T-helper 1 cell treated with Interleukin-12 subunit alpha and Interleukin-12 subunit beta and Interleukin-4 antibody, amounts not matched to agents 30 μg/mL and 1 μg/mL, for 36 hours (primary cell): ENCODE data around the gene CENPVL1.
"Not testable (repeated sequence)": the region's sequence is repeated elsewhere in the genome, so short reads cannot be mapped to it uniquely, and the experiment has no call there.

Source experiments
- H3K27ac Mint-ChIP-seq: one replicate; pipeline ENCODE4 v1.8.0; 2021; ENCODE audit warnings: mild to moderate bottlenecking, mixed read lengths
- H3K27me3 Mint-ChIP-seq: one replicate; pipeline ENCODE4 v1.8.0; 2021; ENCODE audit warnings: low read depth, mixed read lengths
- H3K36me3 Mint-ChIP-seq: one replicate; pipeline ENCODE4 v1.8.0; 2021; ENCODE audit warnings: low read depth, mixed read lengths
- H3K4me1 Mint-ChIP-seq: one replicate; pipeline ENCODE4 v1.8.0; 2021; ENCODE audit warnings: low read depth, mixed read lengths
- H3K4me3 Mint-ChIP-seq: one replicate; pipeline ENCODE4 v1.8.0; 2021; ENCODE audit warnings: mild to moderate bottlenecking, moderate library complexity, mixed read lengths
- H3K9me3 Mint-ChIP-seq: one replicate; pipeline ENCODE4 v1.8.0; 2021; ENCODE audit warnings: mixed read lengths

Gene CENPVL1

DNA sequence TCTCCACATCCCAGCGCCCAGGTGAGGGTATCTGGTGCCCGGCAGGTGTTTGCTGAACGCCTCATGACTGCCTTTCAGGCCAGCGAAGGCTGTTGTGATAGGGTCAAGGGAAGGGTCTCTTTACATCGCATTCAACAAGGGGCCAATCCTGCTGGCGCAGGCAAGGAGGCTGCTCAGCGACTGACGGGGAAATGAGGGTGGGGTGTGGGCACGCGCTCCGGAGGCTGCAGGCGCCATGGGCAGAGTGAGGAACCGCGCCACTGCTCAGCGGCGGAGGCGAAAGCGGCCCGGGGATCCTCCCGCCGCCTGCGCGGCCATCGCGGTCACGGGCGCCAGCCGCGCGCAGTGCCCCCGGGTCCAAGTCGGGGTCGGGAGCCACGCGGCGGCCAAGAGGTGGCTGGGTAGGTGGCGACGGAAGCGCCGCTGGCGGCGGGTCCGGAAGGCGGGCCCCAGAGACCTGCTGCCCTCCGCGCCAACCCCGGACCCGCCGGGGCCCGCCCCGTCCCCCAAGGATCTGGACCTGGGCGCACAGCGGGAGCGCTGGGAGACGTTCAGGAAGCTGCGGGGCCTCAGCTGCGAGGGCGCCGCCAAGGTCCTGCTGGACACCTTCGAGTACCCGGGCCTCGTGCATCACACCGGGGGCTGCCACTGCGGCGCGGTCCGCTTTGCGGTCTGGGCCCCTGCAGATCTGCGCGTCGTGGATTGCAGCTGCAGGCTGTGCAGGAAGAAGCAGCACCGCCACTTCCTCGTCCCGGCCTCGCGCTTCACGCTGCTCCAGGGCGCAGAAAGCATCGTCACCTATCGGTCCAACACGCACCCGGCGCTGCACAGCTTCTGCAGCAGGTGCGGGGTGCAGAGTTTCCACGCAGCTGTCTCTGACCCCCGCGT lies at the start of gene CENPVL1:
CENPVL1 (plus strand) TSS at position 236 of the 888 bp plus-strand sequence; CDS start at position 236, 0 bp downstream.
- not testable (repeated sequence) for H3K9me3 Mint-ChIP-seq, H3K27me3 Mint-ChIP-seq, H3K4me3 Mint-ChIP-seq, H3K27ac Mint-ChIP-seq, H3K36me3 Mint-ChIP-seq, H3K4me1 Mint-ChIP-seq

DNA sequence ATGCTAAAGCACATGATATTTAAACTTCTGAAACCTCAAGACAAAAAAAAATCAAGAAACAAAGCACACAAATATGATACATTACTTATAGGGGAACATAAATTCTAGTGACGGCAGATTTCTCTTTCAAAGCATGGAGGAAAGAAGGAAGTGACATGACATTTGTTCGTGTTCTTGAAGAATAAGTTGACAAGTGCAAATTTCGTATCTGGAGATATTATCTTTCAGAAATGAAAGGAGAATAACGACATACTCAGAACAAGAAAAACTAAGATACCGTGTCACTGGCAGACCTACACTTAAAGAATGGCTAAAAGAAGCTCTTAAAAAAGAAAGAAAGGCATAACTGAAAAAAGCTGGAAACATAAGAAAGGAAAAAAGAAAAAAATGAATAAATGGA lies 44.3 kb upstream of the CENPVL1 start:
- Mint-ChIP-seq H3K36me3 (no peaks in the 10 kb centered on the region), H3K4me1 (peaks cover 4% of the 10 kb centered on the region), H3K4me3 (no peak overlapping the region), H3K9me3 (no peaks in the 10 kb centered on the region), H3K27ac (no peak overlapping the region), H3K27me3 (peaks cover 3% of the 10 kb centered on the region)

DNA sequence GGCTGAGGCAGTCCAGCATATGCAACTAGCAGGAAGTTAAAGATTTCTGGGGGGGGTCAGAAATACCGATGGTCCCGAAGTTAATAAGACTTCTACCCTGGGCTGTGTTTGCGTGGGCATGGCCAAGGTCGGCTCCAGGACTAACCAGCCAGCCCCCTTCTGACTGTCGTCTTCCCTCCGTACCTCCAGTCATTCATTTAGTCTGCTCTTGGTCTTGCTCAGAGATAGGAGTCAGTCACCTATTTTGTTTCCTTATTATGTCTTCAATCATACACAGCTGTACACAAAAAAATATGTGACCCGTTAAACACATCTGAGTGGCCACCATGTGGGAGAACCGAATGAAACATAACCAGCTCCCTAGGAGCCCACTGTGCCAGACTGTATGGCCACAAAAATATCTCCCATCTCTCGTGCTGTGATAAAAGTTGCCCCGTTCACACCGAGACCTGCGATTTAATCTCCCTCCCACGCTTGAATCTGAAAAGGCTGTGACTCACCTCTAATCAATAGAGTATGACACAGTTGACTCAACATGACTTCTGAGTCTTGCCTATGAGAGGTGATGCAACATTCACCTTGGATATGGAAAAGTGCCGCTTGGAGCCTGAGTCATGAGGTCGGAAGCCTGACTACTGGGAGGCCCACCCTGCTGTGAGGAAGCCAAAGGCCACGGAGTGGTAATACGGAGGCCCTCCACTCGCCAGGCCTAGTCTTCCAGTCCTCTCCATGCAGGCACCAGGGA lies 30.5 kb upstream of the CENPVL1 start:
- H3K9me3 Mint-ChIP-seq, H3K4me1 Mint-ChIP-seq, H3K4me3 Mint-ChIP-seq, H3K27me3 Mint-ChIP-seq, H3K27ac Mint-ChIP-seq, H3K36me3 Mint-ChIP-seq: not testable (repeated sequence)

DNA sequence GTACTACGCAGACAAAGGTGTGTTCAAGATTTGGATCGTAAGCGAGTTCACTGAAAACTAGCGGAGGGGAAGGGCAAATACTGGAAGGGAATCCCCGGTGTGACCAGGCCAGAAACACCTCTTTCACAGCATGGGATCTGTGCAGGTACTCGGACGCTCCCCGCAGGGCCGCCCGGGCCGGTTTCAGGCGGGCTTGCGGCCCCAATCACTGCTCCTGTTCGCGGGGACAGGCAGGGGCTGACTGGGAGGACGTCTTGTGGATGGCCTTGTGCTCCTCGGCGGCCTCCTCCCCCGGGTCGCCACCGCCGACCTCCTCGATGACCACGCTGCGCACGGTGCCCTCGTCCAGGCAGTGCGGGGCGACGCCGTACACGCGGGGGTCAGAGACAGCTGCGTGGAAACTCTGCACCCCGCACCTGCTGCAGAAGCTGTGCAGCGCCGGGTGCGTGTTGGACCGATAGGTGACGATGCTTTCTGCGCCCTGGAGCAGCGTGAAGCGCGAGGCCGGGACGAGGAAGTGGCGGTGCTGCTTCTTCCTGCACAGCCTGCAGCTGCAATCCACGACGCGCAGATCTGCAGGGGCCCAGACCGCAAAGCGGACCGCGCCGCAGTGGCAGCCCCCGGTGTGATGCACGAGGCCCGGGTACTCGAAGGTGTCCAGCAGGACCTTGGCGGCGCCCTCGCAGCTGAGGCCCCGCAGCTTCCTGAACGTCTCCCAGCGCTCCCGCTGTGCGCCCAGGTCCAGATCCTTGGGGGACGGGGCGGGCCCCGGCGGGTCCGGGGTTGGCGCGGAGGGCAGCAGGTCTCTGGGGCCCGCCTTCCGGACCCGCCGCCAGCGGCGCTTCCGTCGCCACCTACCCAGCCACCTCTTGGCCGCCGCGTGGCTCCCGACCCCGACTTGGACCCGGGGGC lies 28.2 kb upstream of the CENPVL1 start:
- not testable (repeated sequence) for H3K36me3 Mint-ChIP-seq, H3K4me1 Mint-ChIP-seq, H3K27ac Mint-ChIP-seq, H3K27me3 Mint-ChIP-seq, H3K9me3 Mint-ChIP-seq, H3K4me3 Mint-ChIP-seq

DNA sequence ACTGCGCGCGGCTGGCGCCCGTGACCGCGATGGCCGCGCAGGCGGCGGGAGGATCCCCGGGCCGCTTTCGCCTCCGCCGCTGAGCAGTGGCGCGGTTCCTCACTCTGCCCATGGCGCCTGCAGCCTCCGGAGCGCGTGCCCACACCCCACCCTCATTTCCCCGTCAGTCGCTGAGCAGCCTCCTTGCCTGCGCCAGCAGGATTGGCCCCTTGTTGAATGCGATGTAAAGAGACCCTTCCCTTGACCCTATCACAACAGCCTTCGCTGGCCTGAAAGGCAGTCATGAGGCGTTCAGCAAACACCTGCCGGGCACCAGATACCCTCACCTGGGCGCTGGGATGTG lies 27.6 kb upstream of the CENPVL1 start, which contains the start of gene CENPVL2:
CENPVL2 (minus strand) TSS at position 112 of the 343 bp plus-strand sequence; CDS start at position 112, 0 bp downstream.
- not testable (repeated sequence) for H3K36me3 Mint-ChIP-seq, H3K27me3 Mint-ChIP-seq, H3K27ac Mint-ChIP-seq, H3K4me3 Mint-ChIP-seq, H3K4me1 Mint-ChIP-seq, H3K9me3 Mint-ChIP-seq

DNA sequence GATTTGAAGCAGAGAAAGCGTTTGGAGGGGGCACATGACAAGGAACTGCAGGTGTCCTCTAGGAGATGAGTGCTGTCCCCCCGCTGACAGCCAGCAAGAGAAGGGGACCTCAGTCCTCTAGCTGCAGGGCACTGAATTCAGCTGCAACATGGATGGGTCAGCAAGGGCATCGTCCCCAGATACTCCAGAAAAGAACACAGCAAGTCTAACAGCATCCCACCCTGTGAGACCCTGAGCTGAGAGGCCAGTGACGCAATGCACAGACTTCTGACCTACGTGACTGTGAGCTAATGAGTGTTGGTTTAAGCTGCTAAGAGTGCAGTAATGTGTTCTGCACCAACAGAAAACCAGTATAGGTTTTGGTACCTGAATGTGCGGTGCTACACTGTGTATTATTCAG lies 16.1 kb upstream of the CENPVL1 start:
- H3K4me3 Mint-ChIP-seq, result no peak overlapping the region
- no peaks in the 10 kb centered on the region for H3K4me1 Mint-ChIP-seq
- no peaks in the 10 kb centered on the region for H3K36me3 Mint-ChIP-seq
- H3K27me3 Mint-ChIP-seq, result no peaks in the 10 kb centered on the region
- no peaks in the 10 kb centered on the region for H3K9me3 Mint-ChIP-seq
- no peak overlapping the region for H3K27ac Mint-ChIP-seq

DNA sequence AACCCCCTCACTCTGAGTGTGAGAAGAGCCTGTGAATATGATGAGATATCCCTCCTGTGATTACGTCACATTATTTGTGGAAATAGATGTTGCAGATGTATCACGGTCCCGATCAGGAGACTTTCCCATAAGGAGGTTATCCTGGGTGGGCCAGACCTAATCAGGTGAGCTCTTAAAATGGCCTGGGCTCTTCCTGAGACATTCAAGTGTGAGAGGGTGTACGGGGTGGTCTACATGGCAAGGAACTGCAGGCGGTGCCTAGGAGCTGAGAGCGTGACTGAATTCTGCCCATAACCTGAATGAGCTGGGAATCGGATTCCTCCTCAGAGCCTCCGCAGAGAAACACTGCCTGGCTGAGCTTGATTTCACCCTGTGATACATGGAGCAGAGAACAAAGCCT lies 12.9 kb upstream of the CENPVL1 start:
- Mint-ChIP-seq H3K36me3 (no peaks in the 10 kb centered on the region), H3K4me1 (no peaks in the 10 kb centered on the region), H3K9me3 (no peaks in the 10 kb centered on the region), H3K4me3 (no peak overlapping the region), H3K27ac (no peak overlapping the region), H3K27me3 (no peaks in the 10 kb centered on the region)

DNA sequence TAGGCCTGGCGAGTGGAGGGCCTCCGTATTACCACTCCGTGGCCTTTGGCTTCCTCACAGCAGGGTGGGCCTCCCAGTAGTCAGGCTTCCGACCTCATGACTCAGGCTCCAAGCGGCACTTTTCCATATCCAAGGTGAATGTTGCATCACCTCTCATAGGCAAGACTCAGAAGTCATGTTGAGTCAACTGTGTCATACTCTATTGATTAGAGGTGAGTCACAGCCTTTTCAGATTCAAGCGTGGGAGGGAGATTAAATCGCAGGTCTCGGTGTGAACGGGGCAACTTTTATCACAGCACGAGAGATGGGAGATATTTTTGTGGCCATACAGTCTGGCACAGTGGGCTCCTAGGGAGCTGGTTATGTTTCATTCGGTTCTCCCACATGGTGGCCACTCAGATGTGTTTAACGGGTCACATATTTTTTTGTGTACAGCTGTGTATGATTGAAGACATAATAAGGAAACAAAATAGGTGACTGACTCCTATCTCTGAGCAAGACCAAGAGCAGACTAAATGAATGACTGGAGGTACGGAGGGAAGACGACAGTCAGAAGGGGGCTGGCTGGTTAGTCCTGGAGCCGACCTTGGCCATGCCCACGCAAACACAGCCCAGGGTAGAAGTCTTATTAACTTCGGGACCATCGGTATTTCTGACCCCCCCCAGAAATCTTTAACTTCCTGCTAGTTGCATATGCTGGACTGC lies 2.8 kb downstream of the CENPVL1 start:
- H3K36me3 Mint-ChIP-seq, H3K4me1 Mint-ChIP-seq, H3K9me3 Mint-ChIP-seq, H3K27me3 Mint-ChIP-seq, H3K27ac Mint-ChIP-seq, H3K4me3 Mint-ChIP-seq: not testable (repeated sequence)

DNA sequence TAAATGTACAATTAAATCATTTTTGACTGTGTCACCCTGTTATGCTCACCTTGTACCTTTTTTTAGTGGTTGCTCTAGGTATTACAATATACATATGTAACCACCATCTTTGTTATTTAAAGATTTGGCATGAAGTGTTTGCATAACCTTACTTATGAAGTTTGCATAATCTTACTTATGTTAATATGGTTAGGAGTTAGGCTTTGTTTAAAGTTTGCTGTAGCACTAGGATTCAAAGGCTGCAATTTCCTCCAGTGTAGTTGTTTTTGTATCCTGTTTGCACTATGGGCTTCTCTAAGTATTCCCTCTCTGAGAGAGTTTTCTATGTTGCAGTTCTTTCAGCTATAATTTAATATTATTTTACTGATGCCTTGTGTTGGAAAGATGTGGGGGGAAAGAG lies 17.9 kb downstream of the CENPVL1 start:
- no peaks in the 10 kb centered on the region for H3K4me1 Mint-ChIP-seq
- H3K9me3 Mint-ChIP-seq, result no peaks in the 10 kb centered on the region
- H3K4me3 Mint-ChIP-seq, result no peak overlapping the region
- no peak overlapping the region for H3K27ac Mint-ChIP-seq
- no peaks in the 10 kb centered on the region for H3K36me3 Mint-ChIP-seq
- H3K27me3 Mint-ChIP-seq, result peaks cover under 1% of the 10 kb centered on the region

DNA sequence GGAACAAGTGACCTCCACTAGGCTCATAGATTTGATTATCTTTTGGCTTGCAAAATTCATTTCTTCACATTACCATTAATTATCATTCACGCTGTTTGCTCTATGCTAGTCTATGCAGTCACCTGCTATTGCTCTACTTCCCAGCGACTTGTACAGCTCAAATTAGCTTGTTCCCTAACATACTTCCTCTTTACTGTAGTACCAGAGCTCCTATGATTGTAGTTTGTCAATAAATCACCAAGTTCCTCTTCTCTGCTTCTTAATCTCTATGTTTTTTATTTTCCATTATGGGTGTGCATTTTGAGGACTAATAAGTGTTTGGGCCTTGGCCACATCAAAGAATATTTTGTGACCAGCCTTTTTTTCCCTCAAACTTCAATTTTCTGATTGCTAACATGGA lies 26.8 kb downstream of the CENPVL1 start:
- Mint-ChIP-seq H3K27me3 (peaks cover 33% of the 10 kb centered on the region), H3K27ac (no peak overlapping the region), H3K4me3 (no peak overlapping the region), H3K36me3 (no peaks in the 10 kb centered on the region), H3K9me3 (no peaks in the 10 kb centered on the region), H3K4me1 (no peaks in the 10 kb centered on the region)

DNA sequence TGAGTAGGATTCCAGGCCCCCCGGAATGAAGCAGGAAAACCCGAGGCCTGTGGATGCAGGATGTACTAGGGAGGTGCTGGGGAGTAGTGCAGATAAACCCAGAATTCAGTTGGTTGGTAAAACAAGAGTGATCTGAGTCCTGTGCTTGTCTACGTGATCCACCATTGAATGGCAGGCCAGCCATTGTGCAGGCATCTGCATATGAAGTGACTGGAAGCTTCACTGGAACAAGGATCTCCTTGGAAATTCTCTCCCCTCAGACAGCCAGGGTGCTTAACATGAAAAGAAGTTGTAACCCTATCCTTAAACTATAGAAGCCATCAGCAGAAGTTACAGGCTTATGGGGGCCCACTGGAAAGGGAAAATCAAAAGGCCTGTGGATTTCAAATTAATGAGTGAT lies 32.3 kb downstream of the CENPVL1 start:
- peaks cover 27% of the 10 kb centered on the region for H3K36me3 Mint-ChIP-seq
- H3K27ac Mint-ChIP-seq, result no peak overlapping the region
- H3K4me3 Mint-ChIP-seq, result no peak overlapping the region
- H3K9me3 Mint-ChIP-seq, result peaks cover 8% of the 10 kb centered on the region
- H3K4me1 Mint-ChIP-seq, result peaks cover 16% of the 10 kb centered on the region
- peaks cover 17% of the 10 kb centered on the region for H3K27me3 Mint-ChIP-seq

DNA sequence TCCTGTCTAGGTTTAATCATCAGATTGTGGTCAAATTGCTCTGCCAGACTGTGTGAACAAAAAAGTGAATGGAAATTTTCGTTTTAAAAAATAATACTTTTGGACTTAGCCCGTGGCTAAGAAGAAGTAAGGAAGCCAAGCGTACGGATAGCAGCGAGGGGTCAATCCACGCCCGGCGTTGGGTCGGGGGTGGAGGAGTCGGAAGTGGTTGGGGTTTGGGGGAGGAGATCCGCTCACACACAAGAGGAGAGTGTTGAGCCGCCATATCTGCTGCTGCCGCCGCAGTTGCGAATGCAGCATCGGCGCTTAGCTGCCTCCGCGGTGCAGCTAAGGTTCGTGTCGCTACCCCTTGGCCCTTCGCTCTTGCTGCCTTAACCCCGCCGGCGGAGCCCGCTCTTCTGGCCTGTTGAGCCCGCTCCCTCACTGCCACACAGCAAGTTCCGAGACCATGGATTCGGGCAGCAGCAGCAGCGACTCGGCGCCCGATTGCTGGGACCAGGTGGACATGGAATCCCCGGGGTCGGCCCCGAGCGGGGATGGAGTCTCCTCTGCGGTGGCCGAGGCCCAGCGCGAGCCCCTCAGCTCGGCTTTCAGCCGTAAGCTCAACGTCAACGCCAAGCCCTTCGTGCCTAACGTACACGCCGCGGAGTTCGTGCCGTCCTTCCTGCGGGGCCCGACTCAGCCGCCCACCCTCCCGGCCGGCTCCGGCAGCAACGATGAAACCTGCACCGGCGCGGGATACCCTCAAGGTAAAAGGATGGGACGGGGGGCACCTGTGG lies 33.1 kb downstream of the CENPVL1 start, which contains the start of gene GSPT2:
GSPT2 (plus strand) TSS at position 264 of the 779 bp plus-strand sequence; CDS start at position 449, 185 bp downstream.
- Mint-ChIP-seq H3K27ac (peak within 1 kb of the TSS; percentile 90), H3K4me3 (peak within 1 kb of the TSS; percentile 95), H3K4me1 (peaks cover 16% of the 10 kb centered on the region), H3K36me3 (peaks cover 27% of the 10 kb centered on the region), H3K27me3 (peaks cover 13% of the 10 kb centered on the region), H3K9me3 (peaks cover 8% of the 10 kb centered on the region)

DNA sequence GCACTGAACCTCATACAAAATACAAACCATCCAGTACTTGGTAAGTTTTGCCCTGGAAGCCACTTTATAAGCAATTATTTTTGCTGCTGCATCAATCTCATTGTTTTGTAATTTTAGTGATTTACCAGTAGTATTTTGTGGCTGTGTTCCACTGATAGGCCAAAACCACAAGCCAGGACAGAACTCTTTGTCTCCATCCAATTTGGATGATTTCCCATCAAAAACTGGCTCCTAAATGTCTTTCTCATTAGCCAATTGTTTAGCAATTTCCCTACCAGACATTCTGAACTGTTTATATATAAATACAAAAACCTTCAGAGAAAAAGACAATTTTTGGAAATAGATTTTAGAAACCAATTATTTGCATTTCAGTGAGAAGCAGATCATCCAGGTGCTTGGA lies 37.4 kb downstream of the CENPVL1 start:
- H3K27ac Mint-ChIP-seq, result no peak overlapping the region
- H3K4me3 Mint-ChIP-seq, result no peak overlapping the region
- peaks cover 27% of the 10 kb centered on the region for H3K36me3 Mint-ChIP-seq
- H3K27me3 Mint-ChIP-seq, result peaks cover 5% of the 10 kb centered on the region
- H3K4me1 Mint-ChIP-seq, result peaks cover 16% of the 10 kb centered on the region
- peaks cover 8% of the 10 kb centered on the region for H3K9me3 Mint-ChIP-seq
